Measurements from ENCODE around the gene ADCK2.
A peak's percentile ranks its signal among the peaks of the same experiment; 100 is the strongest.
"Not testable (repeated sequence)": the region's sequence is repeated elsewhere in the genome, so short reads cannot be mapped to it uniquely, and the experiment has no call there.

Gene ADCK2

GRCh38 chr7:140649556-140650205 lies 23.1 kb upstream of the ADCK2 start:
- no peak for DNase-seq

DNA sequence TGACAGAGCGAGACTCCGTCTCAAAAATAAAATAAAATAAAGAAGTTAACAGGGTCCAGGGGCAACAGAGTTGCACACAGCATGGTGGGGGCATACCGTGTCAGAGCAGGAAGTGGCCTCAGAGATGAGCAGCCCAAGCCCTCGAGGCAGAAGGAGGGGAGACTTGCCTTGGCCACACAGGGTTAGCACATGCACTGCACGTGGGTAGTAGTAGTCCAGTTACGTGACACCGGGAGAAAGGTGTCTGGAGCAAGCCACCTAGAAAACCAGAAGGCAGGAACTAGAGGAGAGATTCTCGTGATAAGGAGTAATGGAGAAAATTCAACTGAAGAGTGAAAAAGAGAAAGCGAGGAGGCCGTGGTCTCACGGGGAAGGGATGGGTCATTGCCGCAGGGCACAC lies 22.4 kb upstream of the ADCK2 start:
- DNase-seq = no peak

DNA sequence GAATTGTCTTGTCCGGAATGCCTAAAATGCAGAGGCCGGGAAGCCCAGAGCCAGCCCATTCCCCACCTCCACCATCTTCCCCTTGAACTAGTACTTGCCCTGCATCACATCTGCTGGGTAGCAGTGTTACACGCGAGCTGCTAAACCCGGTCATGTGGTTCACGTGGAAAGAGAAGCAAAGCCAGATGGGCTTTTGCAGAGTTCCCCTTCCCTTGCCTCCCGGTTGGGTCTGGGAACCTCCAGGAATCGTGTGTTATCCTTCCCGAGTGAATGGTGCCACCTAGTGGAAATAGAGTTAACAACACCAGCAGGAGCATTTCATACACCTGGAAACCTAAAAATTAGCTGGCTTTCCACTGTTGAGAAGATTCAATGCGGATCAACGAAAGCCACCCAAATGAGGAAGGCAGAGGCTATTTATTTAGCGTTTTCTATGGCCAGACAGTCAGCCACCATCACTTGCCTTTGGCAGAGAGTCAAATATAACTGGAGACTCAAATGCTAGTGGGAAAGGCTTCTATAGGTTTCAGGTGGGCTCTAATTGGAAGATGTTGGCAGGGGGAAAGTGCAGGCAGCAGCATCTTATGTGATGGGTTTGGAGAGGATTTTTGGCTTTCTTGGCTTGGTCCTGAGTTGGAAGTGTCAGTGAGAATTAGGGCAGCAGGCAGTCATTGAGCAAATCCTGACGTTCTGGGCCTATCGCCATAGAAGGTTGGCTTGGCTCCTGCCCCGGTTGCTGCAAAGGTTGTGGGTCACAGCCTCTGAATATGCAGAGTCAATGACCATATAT lies 19.2 kb upstream of the ADCK2 start:
- DNase-seq = peak; percentile 24

GRCh38 chr7:140654109-140654387 lies 18.7 kb upstream of the ADCK2 start:
- DNase-seq = no peak

- no peak for DNase-seq
Observed at GRCh38 chr7:140654661-140655060, 18.1 kb upstream of the ADCK2 start.

- no peak for DNase-seq
Observed at GRCh38 chr7:140655511-140656408, 17.0 kb upstream of the ADCK2 start.

DNA sequence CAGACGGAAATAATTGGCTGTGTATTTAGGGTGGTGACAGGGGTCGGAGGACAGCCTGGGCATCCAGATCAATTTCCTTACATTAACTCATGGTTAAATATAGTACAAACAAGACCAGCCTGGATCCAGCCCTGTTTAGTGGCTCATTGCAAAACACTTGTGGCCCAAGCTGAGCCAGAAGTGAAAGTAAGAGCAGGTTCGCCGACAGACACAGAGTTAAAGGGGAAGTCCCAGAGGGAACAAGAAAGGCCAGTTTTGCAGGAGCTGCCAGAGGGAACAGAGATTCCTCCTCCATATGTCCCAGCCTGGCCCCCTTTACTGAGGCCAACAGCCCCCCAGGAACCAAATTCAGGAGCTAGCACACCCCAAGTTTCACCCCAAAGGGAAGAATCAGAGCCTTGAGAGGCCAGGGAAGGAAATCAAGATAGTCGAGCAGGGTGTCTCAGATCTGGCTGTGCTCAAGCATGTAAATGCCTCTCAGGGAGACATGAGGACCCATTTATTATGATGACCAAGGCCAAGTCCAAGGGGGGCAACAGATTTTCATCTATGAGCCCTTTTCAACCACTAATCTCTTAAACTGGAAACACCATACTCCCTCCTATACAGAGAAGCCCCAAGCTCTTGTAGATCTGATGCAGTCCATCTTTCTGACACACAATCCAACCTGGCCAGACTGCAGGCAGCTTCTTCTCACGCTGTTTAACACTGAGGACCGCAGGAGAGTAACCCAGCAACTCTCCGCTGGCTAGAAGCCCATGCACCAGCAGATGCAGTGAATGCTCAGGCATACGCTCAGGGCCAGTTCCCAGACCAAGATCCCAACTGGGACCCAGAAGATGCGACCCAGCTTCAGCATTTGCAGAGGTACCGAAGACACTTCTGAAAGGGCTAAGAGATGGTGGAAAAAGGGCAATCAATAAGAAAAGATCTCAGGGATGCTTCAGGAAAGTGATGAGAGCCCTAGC lies 15.9 kb upstream of the ADCK2 start:
- peak; percentile 36 for DNase-seq

DNA sequence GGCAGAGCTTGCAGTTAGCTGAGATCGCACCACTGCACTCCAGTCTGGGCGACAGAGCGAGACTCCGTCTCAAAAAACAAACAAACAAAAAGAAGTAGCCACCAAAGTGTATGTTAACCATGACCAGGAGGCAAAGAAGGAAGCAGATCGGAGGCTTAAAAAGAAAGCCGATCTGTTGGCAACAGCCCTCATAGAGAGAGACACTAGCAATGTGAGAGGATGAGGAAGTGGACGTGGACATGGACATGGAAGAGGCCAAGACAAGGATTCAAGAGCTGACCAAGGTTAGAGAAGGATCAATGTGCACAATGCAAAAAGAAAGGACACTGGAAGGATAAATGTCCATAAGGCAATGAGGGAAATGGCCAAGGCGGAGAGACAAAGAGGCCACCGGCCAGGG lies 14.9 kb upstream of the ADCK2 start:
- DNase-seq = no peak

DNA sequence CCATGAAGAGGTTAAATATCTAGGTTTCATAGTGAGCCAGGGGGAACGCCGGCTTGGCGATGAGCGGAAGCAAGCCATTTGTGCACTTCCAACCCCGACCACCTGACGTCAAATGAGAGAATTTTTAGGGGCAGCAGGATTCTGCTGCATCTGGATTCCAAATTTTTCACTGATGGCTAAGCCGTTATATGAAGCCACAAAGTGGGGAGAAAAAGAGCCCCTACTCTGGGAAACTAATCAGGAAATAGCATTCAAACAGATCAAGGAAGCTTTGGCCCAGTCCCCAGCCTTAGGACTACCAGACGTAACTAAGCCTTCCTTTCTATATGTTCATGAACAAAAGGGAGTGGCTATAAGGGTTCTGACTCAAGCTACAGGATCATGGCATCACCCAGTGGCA lies 12.9 kb upstream of the ADCK2 start:
- DNase-seq = no peak

DNA sequence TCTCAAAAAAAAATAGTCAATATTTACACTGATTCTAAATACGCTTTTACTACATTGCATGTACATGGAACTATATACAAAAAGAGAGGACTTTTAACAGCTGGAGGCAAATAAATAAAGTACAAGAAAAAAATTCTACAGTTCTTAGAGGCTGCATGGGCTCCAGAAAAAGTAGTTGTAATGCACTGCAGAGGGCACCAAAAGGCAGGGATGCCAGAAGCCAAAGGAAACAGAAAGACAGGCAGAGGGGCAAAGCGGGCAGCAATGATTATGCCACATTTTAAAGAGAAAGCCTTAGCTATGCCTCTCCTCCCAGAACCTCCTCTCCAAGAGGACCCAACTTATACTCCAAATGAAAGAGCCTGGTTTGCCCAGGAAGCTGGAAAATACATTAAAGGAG lies 11.6 kb upstream of the ADCK2 start:
- no peak for DNase-seq

DNA sequence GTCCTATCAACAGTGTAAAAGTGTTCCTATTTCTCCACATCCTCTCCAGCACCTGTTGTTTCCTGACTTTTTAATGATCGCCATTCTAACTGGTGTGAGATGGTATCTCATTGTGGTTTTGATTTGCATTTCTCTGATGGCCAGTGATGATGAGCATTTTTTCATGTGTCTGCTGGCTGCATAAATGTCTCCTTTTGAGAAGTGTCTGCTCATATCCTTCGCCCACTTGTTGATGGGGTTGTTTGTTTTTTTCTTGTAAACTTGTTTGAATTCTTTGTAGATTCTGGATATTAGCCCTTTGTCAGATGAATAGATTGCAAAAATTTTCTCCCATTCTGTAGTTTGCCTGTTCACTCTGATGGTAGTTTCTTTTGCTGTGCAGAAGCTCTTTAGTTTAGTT lies 9.8 kb upstream of the ADCK2 start:
- DNase-seq = not testable (repeated sequence)

GRCh38 chr7:140667476-140667875 lies 5.3 kb upstream of the ADCK2 start:
- DNase-seq = no peak

DNA sequence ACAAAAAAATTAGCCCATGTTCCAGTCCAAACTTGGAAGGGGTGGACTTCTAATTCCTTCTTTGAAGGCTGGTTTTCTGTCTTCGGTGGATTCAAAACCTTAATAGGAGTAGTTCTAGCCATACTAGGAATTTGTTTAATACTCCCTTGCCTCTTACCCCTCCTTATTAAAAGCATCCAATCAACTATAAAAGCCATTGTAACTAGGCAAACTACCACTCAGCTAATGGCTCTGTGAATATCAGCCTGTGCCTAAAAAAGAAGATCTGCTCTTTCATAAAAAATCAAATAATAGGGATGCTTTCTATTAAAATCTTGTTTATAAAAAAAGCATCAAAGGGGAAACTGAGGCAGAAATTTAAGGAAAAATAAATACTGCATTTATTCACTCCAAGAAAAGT lies 4.1 kb upstream of the ADCK2 start:
- DNase-seq = no peak

GRCh38 chr7:140669352-140669751 lies 3.4 kb upstream of the ADCK2 start:
- DNase-seq = no peak

GRCh38 chr7:140669862-140670261 lies 2.9 kb upstream of the ADCK2 start:
- DNase-seq = not testable (repeated sequence)

- DNase-seq = no peak
Observed at GRCh38 chr7:140670343-140670935, 2.3 kb upstream of the ADCK2 start.

DNA sequence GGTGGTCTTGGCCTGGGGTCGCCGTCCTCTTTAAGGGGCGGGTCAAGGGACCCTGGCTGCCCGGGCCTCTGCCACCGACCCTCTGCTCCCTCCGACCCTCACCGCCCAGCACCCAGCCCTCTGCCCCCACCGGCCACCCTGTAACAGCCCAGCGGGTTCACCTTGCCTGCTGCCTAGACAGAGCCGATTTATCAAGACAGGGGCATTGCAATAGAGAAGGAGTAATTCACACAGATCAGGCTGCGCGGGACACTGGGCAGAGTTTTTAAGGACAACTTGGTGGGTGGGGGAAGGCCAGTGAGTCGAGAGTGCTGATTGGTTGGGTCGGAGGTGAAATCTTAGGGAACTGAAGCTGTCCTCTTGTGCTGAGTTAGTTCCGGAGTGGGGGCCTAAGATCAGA lies 779 bp upstream of the ADCK2 start:
- no peak for DNase-seq

DNA sequence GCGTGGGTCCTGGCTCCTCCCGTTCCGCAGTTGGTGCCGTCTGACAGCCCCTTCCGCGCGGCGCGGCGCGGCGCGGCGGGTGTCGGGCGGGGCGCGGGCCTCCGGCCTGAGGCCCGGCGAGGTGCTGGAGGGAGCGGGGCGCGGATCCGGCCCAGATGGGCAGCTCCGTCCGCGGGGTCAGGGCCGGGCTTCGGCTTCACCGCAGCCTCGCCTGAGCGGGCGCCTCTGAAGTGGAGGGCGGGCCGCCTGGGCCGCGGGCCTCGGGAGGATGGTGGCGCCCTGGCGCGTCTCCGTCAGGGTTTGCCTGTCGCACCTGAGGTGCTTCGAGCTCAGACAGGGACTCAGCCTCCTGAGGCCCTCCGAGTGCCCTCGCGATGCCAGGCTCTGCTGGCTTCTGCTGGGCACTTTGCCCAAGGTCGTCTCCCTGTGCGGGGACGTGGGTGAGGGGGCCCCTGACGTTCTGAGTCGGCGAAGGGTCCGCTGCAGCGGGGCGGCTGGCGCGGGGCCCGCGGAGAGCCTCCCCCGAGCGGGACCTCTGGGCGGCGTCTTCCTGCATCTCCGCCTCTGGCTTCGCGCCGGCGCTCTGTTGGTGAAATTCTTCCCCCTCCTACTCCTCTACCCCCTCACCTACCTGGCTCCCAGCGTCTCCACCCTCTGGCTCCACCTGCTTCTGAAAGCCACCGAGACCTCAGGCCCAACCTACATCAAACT lies 473 bp downstream of the ADCK2 start:
- peak; percentile 62 for DNase-seq

- no peak for DNase-seq
Observed at GRCh38 chr7:140673774-140674155, 1.0 kb downstream of the ADCK2 start.

- DNase-seq = no peak
Observed at GRCh38 chr7:140674356-140674800, 1.6 kb downstream of the ADCK2 start.

DNA sequence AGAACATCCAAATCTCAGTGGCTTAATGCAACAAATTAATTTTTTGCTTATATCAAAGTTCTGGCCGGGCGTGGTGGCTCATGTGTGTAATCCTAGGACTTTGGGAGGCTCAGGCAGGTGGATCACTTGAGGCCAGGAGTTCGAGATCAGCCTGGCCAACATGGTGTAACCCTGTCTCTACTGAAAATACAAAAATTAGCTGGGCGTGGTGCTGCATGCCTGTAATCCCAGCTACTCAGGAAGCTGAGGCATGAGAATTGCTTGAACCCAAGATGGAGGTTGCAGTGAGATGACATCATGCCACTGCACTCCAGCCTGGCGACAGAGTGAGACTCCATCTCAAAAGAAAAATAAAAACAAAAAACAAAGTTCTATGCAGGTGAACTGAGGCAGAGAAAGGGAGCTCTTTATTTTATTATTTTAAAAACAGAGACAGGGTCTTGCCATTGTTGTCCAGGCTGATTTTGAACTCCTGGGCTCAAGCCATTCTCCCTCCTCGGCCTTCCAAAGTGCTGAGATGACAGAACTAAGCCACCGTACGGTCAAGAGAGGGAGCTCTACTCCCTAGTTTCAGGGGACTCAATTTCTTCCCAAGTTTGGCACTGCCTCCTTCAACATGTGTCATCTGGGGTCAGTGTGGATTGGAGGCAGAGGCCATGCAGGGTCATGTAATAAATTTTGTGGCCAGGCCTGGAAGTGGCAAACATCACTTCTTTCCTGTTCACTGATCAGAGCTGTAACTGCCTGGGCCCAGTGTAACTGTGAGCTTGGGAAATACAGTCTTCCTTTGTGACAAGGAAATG lies 2.4 kb downstream of the ADCK2 start:
- no peak for DNase-seq
